Right cardiac atrium (tissue), 5 donors: ENCODE measurements around the gene GAB2. TPM values are rescaled to one million over a fixed set of nuclear protein-coding genes. Genes with fewer than 3 reads are reported as not detected.

Experiments used
- ATAC-seq, 2 donors: fragments of 200-7000 bp; cut with Tn5 transposase; one replicate each; pipeline versions ENCODE4 v1.8.0 to v1.9.1; 2020; ENCODE audit warnings: moderate library complexity in 2 of 2, mild to moderate bottlenecking in 1 of 2
- DNase-seq, 3 donors: peaks; one replicate each; pipeline ENCODE4 v3.0.0-alpha.2; 2020
- H3K27ac ChIP-seq: one replicate; pipeline ENCODE4 v1.5.1; 2013; ENCODE audit warnings: mild to moderate bottlenecking, low read length, control low read depth, moderate library complexity
- H3K27me3 ChIP-seq: one replicate; pipeline ENCODE4 v1.6.1; 2013; ENCODE audit not compliant: control insufficient read depth, insufficient read depth
- H3K4me1 ChIP-seq: one replicate; pipeline ENCODE4 v1.6.1; 2013; ENCODE audit warnings: low read length; ENCODE audit not compliant: control insufficient read depth, insufficient read depth
- H3K4me3 ChIP-seq: one replicate; pipeline ENCODE4 v1.5.1; 2013; ENCODE audit warnings: low read length, control low read depth
- H3K9me3 ChIP-seq: one replicate; pipeline ENCODE4 v1.6.1; 2013; ENCODE audit warnings: low read length; ENCODE audit not compliant: control insufficient read depth
- WGBS: extraction: QIAGEN DNeasy Blood & Tissue Kit; methylation state at CpG from one replicate; pipeline ENCODE4 v1.1.7; 2013; 5-methylcytosine and 5-hydroxymethylcytosine counted together
- intact Hi-C, 4 donors: fragments of 100-400 bp; cut with DNase I; formaldehyde crosslinking; loops; one replicate each; pipeline versions ENCODE4 v1.11.0 to v1.14.0; 2022 to 2023
- polyA plus RNA-seq: library from polyadenylated mRNA; stranded (reverse); fragments of 200-250 nt; gene quantifications from one replicate; pipeline ENCODE4 v1.2.3, GENCODE V29; 2013
- total RNA-seq, 4 donors: library from RNA; stranded (reverse); fragmentation: NEBNext Ultra II Directional; extraction: Animal tissue kit (Norgen Biotek cat#: 25700); gene quantifications; one replicate each; pipeline ENCODE4 v1.2.1, GENCODE V29; 2021
- donor health status: healthy with polysubstance abuse.
- donor health status: DM: no; HTN: yes; CAD: no.
- donor health status: DM: no; HTN: no; CAD: no.
- donor health status: DM: no; HTN: yes; CAD: no; lungs with severe emphysema.
- donor health status: DM: yes; HTN: yes; CAD: no.

Gene GAB2
- total and polyA plus RNA-seq, 5 donors, result 7.5 to 37.3 (median 23.4) TPM

DNA sequence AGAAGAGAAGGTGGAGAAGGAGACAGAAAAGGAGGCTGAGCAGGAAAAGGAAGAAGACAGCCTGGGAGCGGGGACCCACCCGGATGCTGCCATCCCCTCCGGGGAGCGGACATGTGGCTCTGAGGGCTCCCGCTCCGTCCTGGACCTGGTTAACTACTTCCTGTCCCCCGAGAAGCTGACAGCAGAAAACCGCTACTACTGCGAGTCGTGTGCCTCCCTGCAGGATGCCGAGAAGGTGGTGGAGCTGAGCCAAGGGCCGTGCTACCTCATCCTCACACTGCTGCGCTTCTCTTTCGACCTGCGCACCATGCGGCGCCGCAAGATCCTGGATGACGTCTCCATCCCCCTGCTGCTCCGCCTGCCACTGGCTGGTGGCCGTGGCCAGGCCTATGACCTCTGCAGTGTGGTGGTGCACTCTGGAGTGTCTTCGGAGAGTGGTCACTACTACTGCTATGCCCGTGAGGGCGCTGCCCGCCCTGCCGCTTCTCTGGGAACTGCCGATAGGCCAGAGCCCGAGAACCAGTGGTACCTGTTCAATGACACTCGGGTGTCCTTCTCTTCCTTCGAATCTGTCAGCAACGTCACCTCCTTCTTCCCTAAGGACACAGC lies 207.5 kb downstream of the GAB2 start:
- 81% methylated on average over 31 of the region's 31 CpGs for WGBS
- no peak overlapping the region for H3K4me3 ChIP-seq
- intact Hi-C loops, result no loop called here
- ATAC-seq (no peak), DNase-seq (peak in 1 of 3 donors; percentile 49)
- H3K27ac ChIP-seq, result no peak overlapping the region
- H3K4me1 ChIP-seq, result peaks cover 13% of the 10 kb centered on the region
- H3K9me3 ChIP-seq, result no peaks in the 10 kb centered on the region
- H3K27me3 ChIP-seq, result no peaks in the 10 kb centered on the region

DNA sequence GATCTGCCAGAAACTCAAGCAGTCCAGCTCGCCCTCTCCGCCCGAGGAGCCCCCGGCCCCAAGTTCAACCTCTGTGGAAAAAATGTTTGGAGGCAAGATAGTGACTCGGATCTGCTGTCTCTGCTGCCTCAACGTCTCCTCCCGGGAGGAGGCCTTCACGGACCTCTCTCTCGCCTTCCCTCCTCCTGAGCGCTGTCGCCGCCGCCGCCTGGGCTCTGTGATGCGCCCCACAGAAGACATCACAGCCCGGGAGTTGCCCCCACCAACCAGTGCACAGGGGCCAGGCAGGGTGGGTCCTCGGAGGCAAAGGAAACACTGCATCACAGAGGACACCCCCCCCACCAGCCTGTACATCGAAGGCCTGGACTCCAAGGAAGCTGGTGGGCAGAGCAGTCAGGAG lies 208.1 kb downstream of the GAB2 start:
- no peaks in the 10 kb centered on the region for H3K9me3 ChIP-seq
- DNase-seq (peak in 1 of 3 donors; percentile 20), ATAC-seq (no peak)
- H3K27me3 ChIP-seq, result no peaks in the 10 kb centered on the region
- intact Hi-C loops, result no loop called here
- WGBS, result 87% methylated on average over 18 of the region's 18 CpGs
- no peak overlapping the region for H3K4me3 ChIP-seq
- no peak overlapping the region for H3K27ac ChIP-seq
- peaks cover 13% of the 10 kb centered on the region for H3K4me1 ChIP-seq

- H3K27me3 ChIP-seq, result no peaks in the 10 kb centered on the region
- intact Hi-C loops, result no loop called here
- no peak overlapping the region for H3K4me3 ChIP-seq
- H3K9me3 ChIP-seq, result no peaks in the 10 kb centered on the region
- 91% methylated on average over 16 of the region's 16 CpGs for WGBS
- DNase-seq (peak in 1 of 3 donors; percentile 40), ATAC-seq (peak; percentile 21 to 46)
- no peak overlapping the region for H3K27ac ChIP-seq
- H3K4me1 ChIP-seq, result peaks cover 13% of the 10 kb centered on the region
Measured at GRCh38 chr11:78208257-78209165, 209.1 kb downstream of the GAB2 start.

DNA sequence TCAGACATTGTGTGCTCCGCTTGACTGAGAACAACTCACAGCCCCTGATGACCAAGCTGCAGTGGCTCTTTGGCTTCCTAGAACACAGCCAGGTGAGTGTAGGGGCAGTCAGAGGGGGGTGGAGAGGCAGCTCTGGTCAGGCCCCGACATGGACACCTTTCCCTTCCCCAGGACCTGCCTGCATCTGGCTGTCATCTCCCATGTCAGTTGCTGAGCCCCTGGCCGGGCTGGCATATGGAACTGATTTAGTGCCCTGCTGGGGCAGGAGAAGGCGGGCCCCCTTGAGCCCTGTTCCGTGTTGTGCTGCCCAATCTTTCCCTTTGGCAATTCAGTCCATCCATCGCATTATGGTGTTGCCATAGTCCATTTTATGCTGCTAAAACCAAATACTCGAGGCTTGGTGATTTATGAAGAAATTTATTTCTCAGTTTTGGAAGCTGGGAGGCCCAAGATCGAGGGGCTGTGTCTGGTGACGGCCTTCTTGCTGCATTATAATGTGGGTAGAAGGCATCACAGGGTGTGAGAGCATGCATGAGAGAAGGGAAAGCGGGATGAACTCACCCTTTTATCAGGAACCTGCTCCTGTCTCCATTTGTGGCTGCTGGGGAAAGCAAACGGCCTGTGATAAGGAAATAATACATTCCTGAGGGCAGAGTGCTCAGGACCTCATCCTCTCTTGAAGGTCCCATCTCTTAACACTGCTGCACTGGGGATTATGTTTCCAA lies 209.9 kb downstream of the GAB2 start:
- peak in 1 of 3 donors; percentile 24 for DNase-seq
- WGBS, result 88% methylated on average over 11 of the region's 11 CpGs
- H3K9me3 ChIP-seq, result no peaks in the 10 kb centered on the region
- ATAC-seq, result no peak
- H3K27me3 ChIP-seq, result no peaks in the 10 kb centered on the region
- H3K27ac ChIP-seq, result no peak overlapping the region
- H3K4me3 ChIP-seq, result no peak overlapping the region
- H3K4me1 ChIP-seq, result peaks cover 8% of the 10 kb centered on the region
- intact Hi-C loops, result no loop called here

- Histone ChIP-seq H3K27ac (no peak overlapping the region), H3K4me1 (peaks cover 9% of the 10 kb centered on the region), H3K27me3 (no peaks in the 10 kb centered on the region), H3K4me3 (no peak overlapping the region), H3K9me3 (no peaks in the 10 kb centered on the region)
- DNase-seq (peak in 1 of 3 donors; percentile 20), ATAC-seq (no peak)
- intact Hi-C loops, result no loop called here
- WGBS, result 89% methylated on average over 7 of the region's 7 CpGs
Measured at GRCh38 chr11:78205691-78206090, 211.9 kb downstream of the GAB2 start.

DNA sequence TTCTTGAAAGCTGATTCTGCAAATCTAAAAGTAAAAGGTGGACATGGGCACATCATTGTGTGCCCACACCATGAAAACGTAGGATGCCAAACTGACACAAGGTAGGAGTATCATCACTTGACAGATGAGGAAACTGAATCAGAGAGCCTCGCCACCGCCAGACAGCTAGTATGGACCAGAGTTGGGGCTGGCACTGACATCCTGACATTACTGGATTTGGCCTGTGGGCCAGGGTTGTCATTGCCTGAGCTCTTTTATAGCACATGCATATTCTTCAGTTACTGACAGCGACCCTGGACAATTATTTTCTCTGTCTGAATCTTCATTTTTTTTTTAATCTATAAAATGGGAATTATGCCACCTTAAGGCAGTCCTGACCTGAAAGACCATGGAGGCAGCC lies 212.4 kb downstream of the GAB2 start:
- ATAC-seq, result no peak
- Histone ChIP-seq H3K4me1 (peaks cover 10% of the 10 kb centered on the region), H3K9me3 (no peaks in the 10 kb centered on the region), H3K27ac (no peak overlapping the region), H3K4me3 (no peak overlapping the region), H3K27me3 (no peaks in the 10 kb centered on the region)
- WGBS, result 97% methylated on average over 4 of the region's 4 CpGs
- DNase-seq, result peak in 1 of 3 donors; percentile 12
- intact Hi-C loops, result no loop called here

GRCh38 chr11:78203184-78203583 lies 214.4 kb downstream of the GAB2 start:
- no peaks in the 10 kb centered on the region for H3K27me3 ChIP-seq
- no peak overlapping the region for H3K27ac ChIP-seq
- DNase-seq (no peak), ATAC-seq (no peak)
- H3K9me3 ChIP-seq, result no peaks in the 10 kb centered on the region
- H3K4me3 ChIP-seq, result no peak overlapping the region
- H3K4me1 ChIP-seq, result peaks cover 8% of the 10 kb centered on the region
- WGBS, result 88% methylated on average over 10 of the region's 10 CpGs
- intact Hi-C loops, result no loop called here

GRCh38 chr11:78202733-78203167 lies 214.9 kb downstream of the GAB2 start:
- intact Hi-C loops, result no loop called here
- 75% methylated on average over 3 of the region's 3 CpGs for WGBS
- ATAC-seq (no peak), DNase-seq (peak in 1 of 3 donors; percentile 9)
- H3K4me1 ChIP-seq, result peaks cover 4% of the 10 kb centered on the region
- no peak overlapping the region for H3K4me3 ChIP-seq
- H3K27ac ChIP-seq, result no peak overlapping the region
- no peaks in the 10 kb centered on the region for H3K9me3 ChIP-seq
- H3K27me3 ChIP-seq, result no peaks in the 10 kb centered on the region

DNA sequence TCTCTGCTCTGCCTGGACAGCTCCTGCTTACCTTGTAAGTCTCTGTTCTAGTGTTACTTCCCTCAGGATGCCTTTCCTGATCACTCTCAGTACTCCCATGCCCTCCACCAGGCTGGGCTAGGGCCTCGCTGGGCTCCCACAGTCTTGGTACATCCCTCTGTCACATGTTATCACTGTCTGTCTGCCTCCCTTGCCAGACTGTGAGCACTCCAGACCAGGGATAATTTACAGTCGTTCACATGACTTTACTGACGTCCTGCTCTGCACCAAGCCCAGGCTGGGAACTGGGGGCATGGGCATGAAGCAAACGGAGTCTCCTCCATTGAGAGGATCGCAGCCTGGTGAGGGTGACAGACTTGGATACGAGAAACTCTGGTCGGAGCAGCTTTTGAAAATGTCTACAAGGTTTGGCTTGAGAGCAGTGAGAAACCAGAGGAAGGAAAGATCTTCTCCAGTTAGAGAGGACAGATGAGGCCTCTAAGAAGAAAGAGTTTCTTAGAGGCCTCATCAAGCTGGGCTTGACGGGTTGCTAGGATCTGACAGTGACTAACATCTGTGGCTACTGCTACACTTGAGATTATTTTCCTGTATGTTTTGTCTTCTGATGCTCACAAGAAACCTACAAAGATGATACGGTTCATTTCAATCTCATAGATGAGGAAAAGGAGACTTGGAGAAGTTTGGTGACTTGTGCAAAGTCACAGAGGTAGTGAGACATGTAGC lies 216.4 kb downstream of the GAB2 start:
- ATAC-seq (peak; percentile 68 to 78), DNase-seq (peak in 1 of 3 donors; percentile 54)
- Histone ChIP-seq H3K9me3 (no peaks in the 10 kb centered on the region), H3K27me3 (no peaks in the 10 kb centered on the region), H3K27ac (no peak overlapping the region), H3K4me3 (no peak overlapping the region), H3K4me1 (peaks cover 2% of the 10 kb centered on the region)
- intact Hi-C loops, result no loop called here
- WGBS, result 75% methylated on average over 9 of the region's 9 CpGs

DNA sequence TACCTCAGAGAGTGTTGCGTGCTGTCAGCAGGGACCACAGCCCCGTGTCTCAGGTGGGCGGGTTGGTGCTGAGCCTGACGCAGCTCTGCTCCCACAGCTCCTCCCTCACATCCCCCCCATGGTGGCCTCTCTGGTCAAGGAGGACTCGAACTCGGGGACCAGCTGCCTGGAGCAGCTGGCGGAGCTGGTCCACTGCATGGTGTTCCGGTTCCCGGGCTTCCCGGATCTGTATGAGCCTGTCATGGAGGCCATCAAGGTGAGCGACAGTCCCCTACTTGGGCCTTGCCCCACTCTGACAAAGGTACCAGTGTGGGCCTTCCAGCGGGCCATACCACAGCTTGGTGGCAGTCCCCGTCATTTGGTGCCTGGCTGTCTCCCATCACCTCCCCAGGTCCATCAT lies 217.1 kb downstream of the GAB2 start:
- ATAC-seq, result peak in 1 of 2 donors; percentile 7
- no peaks in the 10 kb centered on the region for H3K9me3 ChIP-seq
- H3K4me1 ChIP-seq, result peaks cover 2% of the 10 kb centered on the region
- no peak overlapping the region for H3K4me3 ChIP-seq
- 93% methylated on average over 13 of the region's 13 CpGs for WGBS
- no peaks in the 10 kb centered on the region for H3K27me3 ChIP-seq
- peak in 1 of 3 donors; percentile 32 for DNase-seq
- H3K27ac ChIP-seq, result no peak overlapping the region
- intact Hi-C loops, result no loop called here
